ENCODE data around the gene FBXW10B.
"Not testable (repeated sequence)": the region's sequence is repeated elsewhere in the genome, so short reads cannot be mapped to it uniquely, and the experiment has no call there.

Gene FBXW10B

GRCh38 chr17:15592960-15593359 lies 26.5 kb downstream of the FBXW10B start:
- peaks cover 30% of the 10 kb centered on the region for H3K4me1 Mint-ChIP-seq (ENCODE audit: low read depth)
- H3K27ac Mint-ChIP-seq; H3K9me3 Mint-ChIP-seq; DNase-seq (ENCODE audit: low spot score); H3K27me3 Mint-ChIP-seq (ENCODE audit: low read depth); H3K4me3 Mint-ChIP-seq; H3K36me3 Mint-ChIP-seq (ENCODE audit: low read depth): not testable (repeated sequence)

GRCh38 chr17:15591986-15592385 lies 27.5 kb downstream of the FBXW10B start:
- H3K27me3 Mint-ChIP-seq (ENCODE audit: low read depth); H3K9me3 Mint-ChIP-seq; H3K36me3 Mint-ChIP-seq (ENCODE audit: low read depth); DNase-seq (ENCODE audit: low spot score): not testable (repeated sequence)
- H3K4me1 Mint-ChIP-seq (ENCODE audit: low read depth): peaks cover 30% of the 10 kb centered on the region
- peak overlapping the region; percentile 77 for H3K27ac Mint-ChIP-seq
- H3K4me3 Mint-ChIP-seq: peak overlapping the region; percentile 50

GRCh38 chr17:15590844-15591243 lies 28.7 kb downstream of the FBXW10B start:
- H3K27me3 Mint-ChIP-seq (ENCODE audit: low read depth); DNase-seq (ENCODE audit: low spot score); H3K9me3 Mint-ChIP-seq: not testable (repeated sequence)
- H3K36me3 Mint-ChIP-seq (ENCODE audit: low read depth): peaks cover 12% of the 10 kb centered on the region
- H3K4me3 Mint-ChIP-seq: peak overlapping the region; percentile 38
- peak overlapping the region; percentile 82 for H3K27ac Mint-ChIP-seq
- H3K4me1 Mint-ChIP-seq (ENCODE audit: low read depth): peaks cover 36% of the 10 kb centered on the region

GRCh38 chr17:15589544-15590536 lies 29.7 kb downstream of the FBXW10B start:
- peak; percentile 28 for DNase-seq (ENCODE audit: low spot score)
- H3K27me3 Mint-ChIP-seq (ENCODE audit: low read depth): not testable (repeated sequence)
- peaks cover 36% of the 10 kb centered on the region for H3K4me1 Mint-ChIP-seq (ENCODE audit: low read depth)

GRCh38 chr17:15588017-15588416 lies 31.5 kb downstream of the FBXW10B start:
- peaks cover 34% of the 10 kb centered on the region for H3K4me1 Mint-ChIP-seq (ENCODE audit: low read depth)
- DNase-seq (ENCODE audit: low spot score); H3K27ac Mint-ChIP-seq; H3K27me3 Mint-ChIP-seq (ENCODE audit: low read depth); H3K9me3 Mint-ChIP-seq; H3K4me3 Mint-ChIP-seq: not testable (repeated sequence)
- H3K36me3 Mint-ChIP-seq (ENCODE audit: low read depth): peaks cover 12% of the 10 kb centered on the region

More at GRCh38 chr17:15589544-15590536, 29.7 kb downstream of the FBXW10B start:
- not testable (repeated sequence) for H3K9me3 Mint-ChIP-seq
- H3K36me3 Mint-ChIP-seq (ENCODE audit: low read depth): peaks cover 12% of the 10 kb centered on the region
- peak overlapping the region; percentile 93 for H3K27ac Mint-ChIP-seq
- peak overlapping the region; percentile 85 for H3K4me3 Mint-ChIP-seq

- DNase-seq (ENCODE audit: low spot score); H3K4me1 Mint-ChIP-seq (ENCODE audit: low read depth); H3K27ac Mint-ChIP-seq; H3K36me3 Mint-ChIP-seq (ENCODE audit: low read depth); H3K4me3 Mint-ChIP-seq; H3K9me3 Mint-ChIP-seq: not testable (repeated sequence)
- peaks cover 20% of the 10 kb centered on the region for H3K27me3 Mint-ChIP-seq (ENCODE audit: low read depth)
Measured at GRCh38 chr17:15583313-15583712, 36.2 kb downstream of the FBXW10B start.

GRCh38 chr17:15581462-15581861 lies 38.0 kb downstream of the FBXW10B start:
- H3K4me3 Mint-ChIP-seq; H3K4me1 Mint-ChIP-seq (ENCODE audit: low read depth); H3K27ac Mint-ChIP-seq; DNase-seq (ENCODE audit: low spot score); H3K9me3 Mint-ChIP-seq; H3K36me3 Mint-ChIP-seq (ENCODE audit: low read depth): not testable (repeated sequence)
- H3K27me3 Mint-ChIP-seq (ENCODE audit: low read depth): peaks cover 21% of the 10 kb centered on the region

GRCh38 chr17:15576848-15577247 lies 42.7 kb downstream of the FBXW10B start:
- DNase-seq (ENCODE audit: low spot score); H3K4me1 Mint-ChIP-seq (ENCODE audit: low read depth); H3K9me3 Mint-ChIP-seq; H3K36me3 Mint-ChIP-seq (ENCODE audit: low read depth); H3K4me3 Mint-ChIP-seq; H3K27ac Mint-ChIP-seq: not testable (repeated sequence)
- peaks cover 24% of the 10 kb centered on the region for H3K27me3 Mint-ChIP-seq (ENCODE audit: low read depth)

- not testable (repeated sequence) for H3K36me3 Mint-ChIP-seq (ENCODE audit: low read depth); H3K9me3 Mint-ChIP-seq; H3K4me3 Mint-ChIP-seq; H3K4me1 Mint-ChIP-seq (ENCODE audit: low read depth); DNase-seq (ENCODE audit: low spot score); H3K27ac Mint-ChIP-seq
- peaks cover 26% of the 10 kb centered on the region for H3K27me3 Mint-ChIP-seq (ENCODE audit: low read depth)
Measured at GRCh38 chr17:15574660-15575059, 44.8 kb downstream of the FBXW10B start.

- H3K9me3 Mint-ChIP-seq; H3K36me3 Mint-ChIP-seq (ENCODE audit: low read depth); H3K4me3 Mint-ChIP-seq; DNase-seq (ENCODE audit: low spot score); H3K4me1 Mint-ChIP-seq (ENCODE audit: low read depth); H3K27ac Mint-ChIP-seq: not testable (repeated sequence)
- H3K27me3 Mint-ChIP-seq (ENCODE audit: low read depth): peaks cover 24% of the 10 kb centered on the region
Measured at GRCh38 chr17:15573870-15574269, 45.6 kb downstream of the FBXW10B start.
